H1 (cell line): Measurements from ENCODE around the gene KRTAP10-7. TPM values are rescaled to one million over a fixed set of nuclear protein-coding genes. Genes with fewer than 3 reads are reported as not detected.

Experiments used
- CTCF ChIA-PET: fragments of 300-600 bp; sonication (Branson Sonifier 250); formaldehyde crosslinking; loops from one replicate; lab custom pipeline; 2021; ENCODE audit not compliant: partially characterized antibody; lab: Charles Lee
- POLR2A ChIA-PET: fragments of 300-600 bp; sonication (Branson Sonifier 250); formaldehyde crosslinking; loops from one replicate; lab custom pipeline; 2021; ENCODE audit warnings: inconsistent platforms; ENCODE audit not compliant: partially characterized antibody; lab: Charles Lee
- DNase-seq, 2 experiments: peaks; one replicate each; pipeline versions ENCODE4 v3.0.0 to v3.0.0-alpha.2; 2010 to 2022; ENCODE audit warnings: low spot score in 2 of 2, low read depth in 1 of 2, mixed read lengths in 1 of 2
- FAIRE-seq: peaks from 2 replicates; lab custom pipeline; 2011; peaks lifted over from hg19 to GRCh38; lab: Jason Lieb, UNC
- H2AFZ ChIP-seq: 2 replicates; pipeline ENCODE4 v1.8.1; 2012; ENCODE audit warnings: low read length, inconsistent platforms
- H2AK5ac ChIP-seq: 2 replicates; pipeline ENCODE4 v1.6.1; 2013; ENCODE audit warnings: low read depth, low read length
- H2BK120ac ChIP-seq: replicated peaks from 2 replicates; pipeline ENCODE3; 2013; ENCODE audit warnings: low read depth, low read length, inconsistent platforms
- H2BK12ac ChIP-seq: 2 replicates; pipeline ENCODE4 v1.6.1; 2013; ENCODE audit warnings: low read depth, low read length
- H2BK15ac ChIP-seq: 2 replicates; pipeline ENCODE4 v1.6.1; 2013; ENCODE audit warnings: low read length
- H2BK20ac ChIP-seq: 2 replicates; pipeline ENCODE4 v1.6.1; 2013; ENCODE audit warnings: low read length
- H2BK5ac ChIP-seq: 2 replicates; pipeline ENCODE4 v1.6.1; 2013; ENCODE audit warnings: low read depth, low read length
- H3K14ac ChIP-seq: 2 replicates; pipeline ENCODE4 v1.6.1; 2013; ENCODE audit warnings: inconsistent platforms; ENCODE audit not compliant: insufficient read length
- H3K18ac ChIP-seq: 2 replicates; pipeline ENCODE4 v1.6.1; 2013; ENCODE audit warnings: low read length; ENCODE audit errors: extremely low read depth
- H3K23ac ChIP-seq: 2 replicates; pipeline ENCODE4 v1.6.1; 2013; ENCODE audit warnings: inconsistent platforms; ENCODE audit not compliant: insufficient read length
- H3K23me2 ChIP-seq: 2 replicates; pipeline ENCODE4 v1.6.1; 2013; ENCODE audit warnings: low read depth, low read length
- H3K27ac ChIP-seq: 2 replicates; pipeline ENCODE4 v1.6.1; 2011; ENCODE audit warnings: low read depth, low read length, inconsistent platforms
- H3K27me3 ChIP-seq, 4 experiments: replicated peaks in 1 of 4; 1 replicate in 1 of 4; 2 replicates in 3 of 4; pipeline versions ENCODE4 v1.6.1 to v1.8.1; 2011 to 2013; ENCODE audit warnings: low read length in 3 of 4, mild to moderate bottlenecking in 3 of 4, inconsistent platforms in 2 of 4, mixed read lengths in 2 of 4, moderate library complexity in 1 of 4; ENCODE audit not compliant: control insufficient read depth in 3 of 4, insufficient read depth in 3 of 4; ENCODE audit errors: extremely low read depth in 1 of 4
- H3K36me3 ChIP-seq, 4 experiments: 2 replicates each; pipeline versions ENCODE4 v1.6.1 to v1.8.1; 2011 to 2013; ENCODE audit warnings: mild to moderate bottlenecking in 4 of 4, low read length in 3 of 4, moderate library complexity in 2 of 4, control low read depth in 1 of 4, inconsistent platforms in 1 of 4; ENCODE audit not compliant: insufficient read depth in 4 of 4, control insufficient read depth in 2 of 4
- H3K4ac ChIP-seq: replicated peaks from 2 replicates; pipeline ENCODE3; 2013; ENCODE audit warnings: low read length, low read depth, mixed read lengths, inconsistent platforms; ENCODE audit not compliant: insufficient read length
- H3K4me1 ChIP-seq, 4 experiments: replicated peaks in 1 of 4; 1 replicate in 1 of 4; 2 replicates in 3 of 4; pipeline versions ENCODE4 v1.6.1 to v1.8.1; 2011 to 2013; ENCODE audit warnings: low read length in 3 of 4, inconsistent platforms in 2 of 4, mixed read lengths in 1 of 4; ENCODE audit not compliant: insufficient read depth in 4 of 4, control insufficient read depth in 3 of 4
- H3K4me2 ChIP-seq, 2 experiments: 2 replicates each; pipeline versions ENCODE4 v1.6.1 to v1.8.1; 2011 to 2013; ENCODE audit warnings: low read depth in 2 of 2, low read length in 2 of 2, control low read depth in 1 of 2, inconsistent platforms in 1 of 2, mild to moderate bottlenecking in 1 of 2; ENCODE audit not compliant: insufficient read depth in 1 of 2
- H3K4me3 ChIP-seq, 4 experiments: fragments of 200-600, 300-600 bp in 1 of 4; sonication (generic), shearing (Covaris generic), sonication (Bioruptor Twin) in 1 of 4; 2 replicates each; pipeline versions ENCODE4 v1.5.1 to v1.8.1; 2011 to 2016; ENCODE audit warnings: low read length in 4 of 4, low read depth in 3 of 4, control low read depth in 2 of 4, inconsistent platforms in 2 of 4, mild to moderate bottlenecking in 2 of 4, mixed read lengths in 1 of 4, moderate library complexity in 1 of 4; ENCODE audit not compliant: insufficient read depth in 2 of 4; ENCODE audit errors: extremely low read depth in 1 of 4
- H3K56ac ChIP-seq: replicated peaks from 2 replicates; pipeline ENCODE3; 2013; ENCODE audit warnings: low read depth, mild to moderate bottlenecking, mixed read lengths, low read length, inconsistent platforms; ENCODE audit not compliant: insufficient read length
- H3K79me1 ChIP-seq: 2 replicates; pipeline ENCODE4 v1.6.1; 2013; ENCODE audit warnings: low read depth, low read length, control low read depth
- H3K79me2 ChIP-seq, 2 experiments: 2 replicates each; pipeline versions ENCODE4 v1.6.1 to v1.8.1; 2012 to 2013; ENCODE audit warnings: low read length in 2 of 2, mild to moderate bottlenecking in 2 of 2, inconsistent platforms in 1 of 2; ENCODE audit not compliant: insufficient read depth in 2 of 2, control insufficient read depth in 1 of 2
- H3K9ac ChIP-seq, 4 experiments: replicated peaks in 1 of 4; 1 replicate in 1 of 4; 2 replicates in 3 of 4; pipeline versions ENCODE4 v1.6.1 to v1.8.1; 2011 to 2013; ENCODE audit warnings: low read depth in 3 of 4, low read length in 3 of 4, control low read depth in 2 of 4, mild to moderate bottlenecking in 2 of 4, moderate library complexity in 2 of 4, inconsistent platforms in 1 of 4; ENCODE audit errors: extremely low read depth in 1 of 4
- H3K9me3 ChIP-seq, 2 experiments: 2 replicates each; pipeline versions ENCODE4 v1.6.1 to v1.8.1; 2012 to 2013; ENCODE audit warnings: mild to moderate bottlenecking in 2 of 2, moderate library complexity in 2 of 2, control low read depth in 1 of 2, inconsistent platforms in 1 of 2, low read depth in 1 of 2, low read length in 1 of 2, mixed read lengths in 1 of 2; ENCODE audit not compliant: insufficient read depth in 2 of 2
- H4K20me1 ChIP-seq, 2 experiments: replicated peaks in 1 of 2; 2 replicates each; pipeline versions ENCODE3 to v1.8.1; 2011 to 2013; ENCODE audit warnings: inconsistent platforms in 2 of 2, low read length in 2 of 2, mild to moderate bottlenecking in 1 of 2; ENCODE audit not compliant: insufficient read depth in 2 of 2, control insufficient read depth in 1 of 2
- H4K5ac ChIP-seq: 2 replicates; pipeline ENCODE4 v1.6.1; 2013; ENCODE audit warnings: low read length, low read depth, mixed read lengths, inconsistent platforms; ENCODE audit not compliant: insufficient read length
- H4K8ac ChIP-seq: 2 replicates; pipeline ENCODE4 v1.8.0; 2013; ENCODE audit warnings: mild to moderate bottlenecking, moderate library complexity, low read length, inconsistent platforms; ENCODE audit not compliant: insufficient read depth; ENCODE audit errors: extremely low read depth
- H4K91ac ChIP-seq: replicated peaks from 2 replicates; pipeline ENCODE3; 2013; ENCODE audit warnings: low read length, mixed read lengths, inconsistent platforms; ENCODE audit not compliant: insufficient read length
- E2F6 ChIP-seq: IDR thresholded peaks from 2 replicates; pipeline ENCODE4 v1.6.1; 2012; ENCODE audit warnings: inconsistent platforms
- HDAC6 ChIP-seq: IDR thresholded peaks from one replicate; pipeline ENCODE4 v1.7.1; 2012; ENCODE audit warnings: low read depth, mild to moderate bottlenecking, inconsistent platforms, low read length, moderate library complexity
- KDM4A ChIP-seq: IDR thresholded peaks from one replicate; pipeline ENCODE4 v1.7.1; 2012; ENCODE audit warnings: low read depth, mild to moderate bottlenecking, moderate library complexity, low read length, inconsistent platforms; ENCODE audit not compliant: severe bottlenecking
- MAFK ChIP-seq: IDR thresholded peaks from 2 replicates; pipeline ENCODE4 v1.6.1; 2012; ENCODE audit warnings: low read depth, mild to moderate bottlenecking, improper control_type of control experiment, low read length
- NANOG ChIP-seq: IDR thresholded peaks from 2 replicates; pipeline ENCODE4 v1.6.1; 2011; ENCODE audit warnings: low read length, low read depth, mild to moderate bottlenecking, inconsistent platforms; ENCODE audit not compliant: insufficient read depth, poor library complexity, severe bottlenecking
- POU5F1 ChIP-seq: IDR thresholded peaks from 2 replicates; pipeline ENCODE4 v1.6.1; 2011; ENCODE audit warnings: low read depth, mild to moderate bottlenecking, low read length, moderate library complexity
- RFX5 ChIP-seq: IDR thresholded peaks from 2 replicates; pipeline ENCODE4 v1.6.1; 2011; ENCODE audit warnings: low read depth, low read length, improper control_type of control experiment, borderline replicate concordance
- SP2 ChIP-seq: IDR thresholded peaks from 2 replicates; pipeline ENCODE4 v1.6.1; 2012; ENCODE audit warnings: mild to moderate bottlenecking, low read length, inconsistent platforms
- TCF12 ChIP-seq: IDR thresholded peaks from 2 replicates; pipeline ENCODE4 v1.6.1; 2011; ENCODE audit warnings: low read depth, mild to moderate bottlenecking, low read length
- TEAD4 ChIP-seq: IDR thresholded peaks from 2 replicates; pipeline ENCODE4 v1.6.1; 2012; ENCODE audit warnings: low read depth, low read length, inconsistent platforms, mixed read lengths
- WGBS, 2 experiments: shearing (Covaris generic) in 1 of 2; methylation state at CpG; one replicate each; pipeline versions ENCODE4 v1.1.6 to v1.1.7; 2013 to 2015; ENCODE audit warnings: low lambda C conversion rate in 2 of 2, mixed read lengths in 2 of 2, inconsistent platforms in 1 of 2, low coverage in 1 of 2, missing lambda C conversion rate in 1 of 2; ENCODE audit not compliant: insufficient replicate concordance in 2 of 2, insufficient coverage in 1 of 2, insufficient read length in 1 of 2; ENCODE audit errors: extremely low coverage in 1 of 2, missing lambda C conversion rate in 1 of 2; 5-methylcytosine and 5-hydroxymethylcytosine counted together
- polyA plus RNA-seq, 7 experiments: library from polyadenylated mRNA; depleted of rRNA in 3 of 7; stranded (reverse) in 5 of 7; unstranded in 2 of 7; fragments of >200 nt in 5 of 7; fragments of 200-250 nt in 2 of 7; gene quantifications; 1 replicate in 5 of 7; 2 replicates in 1 of 7; 4 replicates in 1 of 7; pipeline versions ENCODE4 v1.2.1 to v1.2.3, GENCODE V29; 2011 to 2013; ENCODE audit warnings: missing spikeins in 2 of 7, mixed read lengths in 2 of 7
- total RNA-seq: library from RNA; stranded (reverse); fragmentation: NEBNext Ultra II Directional; extraction: Animal tissue kit (Norgen Biotek cat#: 25700); gene quantifications from 2 replicates; pipeline ENCODE4 v1.2.1, GENCODE V29; 2021

The KRTAP10-7 gene
- total and polyA plus RNA-seq, 2 of the 8 experiments (the other 6 are each of a cell fraction or from before 2014, with no cell fraction given): not detected

DNA sequence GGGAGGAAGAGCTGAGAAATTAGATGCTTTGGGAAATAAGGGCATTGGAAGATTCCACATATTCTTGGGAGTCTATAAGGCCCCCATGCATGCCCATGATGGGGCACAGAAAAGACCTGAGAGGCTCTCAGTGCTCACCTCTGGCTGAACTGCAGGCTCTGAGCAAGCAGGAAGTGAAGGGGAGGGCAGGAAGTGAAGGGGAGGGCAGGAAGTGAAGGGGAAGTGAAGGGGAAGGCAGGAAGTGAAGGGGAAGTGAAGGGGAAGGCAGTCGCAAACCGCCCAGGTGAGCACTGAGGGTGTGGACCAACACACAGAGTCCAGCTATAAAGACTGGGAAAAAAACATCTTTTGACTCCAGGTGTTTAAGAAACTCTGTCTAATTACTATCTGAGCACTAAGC lies 30.0 kb downstream of the KRTAP10-7 start:
- H3K4ac ChIP-seq: no peak overlapping the region
- no peaks in the 10 kb centered on the region for H3K36me3 ChIP-seq
- H3K27ac ChIP-seq: no peak overlapping the region
- peaks cover 0 to 4% of the 10 kb centered on the region in 2 experiments; a peak in 1 of 4 replicates for H3K9me3 ChIP-seq
- H2BK5ac ChIP-seq: no peak overlapping the region
- H4K5ac ChIP-seq: no peak overlapping the region
- DNase-seq (no peak), FAIRE-seq (no peak)
- H2BK120ac ChIP-seq: no peak overlapping the region
- no peak overlapping the region for H2BK12ac ChIP-seq
- no peak overlapping the region for H3K14ac ChIP-seq
- H2AFZ ChIP-seq: no peak overlapping the region
- no peak overlapping the region for H3K23ac ChIP-seq
- POLR2A ChIA-PET: no interaction called here
- 100% methylated on average over 2 of the region's 2 CpGs; no CpG with 5 or more reads in 1 of the 2 experiments for WGBS, 2 experiments
- no peaks in the 10 kb centered on the region; a peak in 1 of 7 replicates for H3K4me1 ChIP-seq
- no peak overlapping the region for H3K18ac ChIP-seq
- no peak overlapping the region for H3K56ac ChIP-seq
- CTCF ChIA-PET: interaction anchor here (1.2 to 1.8 kb wide), 3 partner anchors 13 to 172 kb away, joined by 3 to 5 read pairs (median 3); no protein-coding TSS in a partner anchor
- H3K27me3 ChIP-seq: no peaks in the 10 kb centered on the region
- no peak overlapping the region for H3K4me2 ChIP-seq
- no peak overlapping the region for H2BK20ac ChIP-seq
- H2AK5ac ChIP-seq: no peak overlapping the region
- no peak overlapping the region for H3K4me3 ChIP-seq
- H4K91ac ChIP-seq: no peak overlapping the region
- no peak overlapping the region for H3K9ac ChIP-seq
- H3K79me1 ChIP-seq: no peaks in the 10 kb centered on the region
- H3K23me2 ChIP-seq: no peaks in the 10 kb centered on the region
- H4K20me1 ChIP-seq: no peaks in the 10 kb centered on the region
- H4K8ac ChIP-seq: no peak overlapping the region
- no peak overlapping the region for H2BK15ac ChIP-seq
- no peaks in the 10 kb centered on the region for H3K79me2 ChIP-seq
- no peak for TF ChIP-seq E2F6
- no peak for TF ChIP-seq NANOG
- no peak for TF ChIP-seq RFX5
- TF ChIP-seq TEAD4: no peak
- no peak for TF ChIP-seq SP2
- no peak for TF ChIP-seq HDAC6
- no peak for TF ChIP-seq KDM4A
- TF ChIP-seq POU5F1: no peak
- no peak for TF ChIP-seq TCF12
- TF ChIP-seq MAFK: no peak
